ENCODE results near the gene SMIM29. TPM values are rescaled to one million over a fixed set of nuclear protein-coding genes. Genes with fewer than 3 reads are reported as not detected.

Gene SMIM29
- total RNA-seq, 1 experiment from 2014 or later: 12.0 TPM

- Mint-ChIP-seq H3K27ac (ENCODE audit: low read depth, unreplicated experiment) (no peak overlapping the region), H3K27me3 (ENCODE audit: insufficient read depth, unreplicated experiment) (no peaks in the 10 kb centered on the region), H3K4me1 (ENCODE audit: insufficient read depth, unreplicated experiment) (peaks cover 22% of the 10 kb centered on the region), H3K4me3 (ENCODE audit: unreplicated experiment) (peak overlapping the region; percentile 69), H3K36me3 (ENCODE audit: insufficient read depth, unreplicated experiment) (no peaks in the 10 kb centered on the region), H3K9me3 (ENCODE audit: unreplicated experiment) (no peaks in the 10 kb centered on the region)
- intact Hi-C loops (cut with micrococcal nuclease): no loop called here
- DNase-seq (ENCODE audit: unreplicated experiment): peak; percentile 45
- ChIA-PET CTCF (interaction anchor here (0.6 to 1.5 kb wide), 2 partner anchors 12 to 74 kb away, joined by 3 to 5 read pairs; no protein-coding TSS in a partner anchor), POLR2A (interaction anchor here (1.4 to 1.7 kb wide), 2 partner anchors 14 to 154 kb away, joined by 5 to 21 read pairs; no protein-coding TSS in a partner anchor)
- BruUV-seq (replicated peaks): TSS peak; percentile 24
- TF ChIP-seq, protein P1, sequence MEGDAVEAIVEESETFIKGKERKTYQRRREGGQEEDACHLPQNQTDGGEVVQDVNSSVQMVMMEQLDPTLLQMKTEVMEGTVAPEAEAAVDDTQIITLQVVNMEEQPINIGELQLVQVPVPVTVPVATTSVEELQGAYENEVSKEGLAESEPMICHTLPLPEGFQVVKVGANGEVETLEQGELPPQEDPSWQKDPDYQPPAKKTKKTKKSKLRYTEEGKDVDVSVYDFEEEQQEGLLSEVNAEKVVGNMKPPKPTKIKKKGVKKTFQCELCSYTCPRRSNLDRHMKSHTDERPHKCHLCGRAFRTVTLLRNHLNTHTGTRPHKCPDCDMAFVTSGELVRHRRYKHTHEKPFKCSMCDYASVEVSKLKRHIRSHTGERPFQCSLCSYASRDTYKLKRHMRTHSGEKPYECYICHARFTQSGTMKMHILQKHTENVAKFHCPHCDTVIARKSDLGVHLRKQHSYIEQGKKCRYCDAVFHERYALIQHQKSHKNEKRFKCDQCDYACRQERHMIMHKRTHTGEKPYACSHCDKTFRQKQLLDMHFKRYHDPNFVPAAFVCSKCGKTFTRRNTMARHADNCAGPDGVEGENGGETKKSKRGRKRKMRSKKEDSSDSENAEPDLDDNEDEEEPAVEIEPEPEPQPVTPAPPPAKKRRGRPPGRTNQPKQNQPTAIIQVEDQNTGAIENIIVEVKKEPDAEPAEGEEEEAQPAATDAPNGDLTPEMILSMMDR (IDR thresholded peaks at IDR 0.05; ENCODE audit: unreplicated experiment): no peak
These were observed 10.9 kb downstream of the SMIM29 start for GRCh38 chr6:34237722-34238584.

DNA sequence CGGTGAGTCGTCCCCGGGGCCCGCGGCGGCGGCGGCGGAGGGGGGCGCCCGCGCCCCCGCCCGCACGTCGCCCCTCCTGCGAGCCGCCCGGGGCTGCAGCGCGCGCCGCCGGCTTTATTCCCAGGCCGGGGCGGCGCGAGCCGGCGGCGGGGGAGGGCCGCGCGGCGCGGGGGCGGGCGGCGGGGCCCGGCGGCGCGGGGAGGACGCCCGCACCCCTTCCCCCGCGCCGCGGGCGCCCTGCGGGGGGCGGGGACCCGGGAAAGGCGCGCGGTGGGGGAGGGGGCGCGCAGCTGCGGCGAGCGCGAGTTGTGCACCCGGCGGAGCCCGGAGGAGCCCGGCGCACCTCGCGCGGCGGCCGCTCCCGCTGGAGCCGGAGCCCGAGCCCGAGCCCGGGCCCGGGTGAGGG lies 11.5 kb downstream of the SMIM29 start:
- TF ChIP-seq, protein P1 (IDR thresholded peaks at IDR 0.05; ENCODE audit: unreplicated experiment): no peak
- no peak for DNase-seq (ENCODE audit: unreplicated experiment)
- intact Hi-C loops (cut with micrococcal nuclease): no loop called here
- Mint-ChIP-seq H3K27me3 (ENCODE audit: insufficient read depth, unreplicated experiment) (no peaks in the 10 kb centered on the region), H3K4me1 (ENCODE audit: insufficient read depth, unreplicated experiment) (peaks cover 15% of the 10 kb centered on the region), H3K4me3 (ENCODE audit: unreplicated experiment) (peak overlapping the region; percentile 70), H3K36me3 (ENCODE audit: insufficient read depth, unreplicated experiment) (no peaks in the 10 kb centered on the region), H3K9me3 (ENCODE audit: unreplicated experiment) (no peaks in the 10 kb centered on the region), H3K27ac (ENCODE audit: low read depth, unreplicated experiment) (no peak overlapping the region)
- ChIA-PET POLR2A (interaction anchor here (1.0 to 1.7 kb wide), 5 partner anchors 11 to 189 kb away, joined by 3 to 21 read pairs (median 6); partner anchors contain the start of gene RPS10), CTCF (interaction anchor here (0.6 to 1.5 kb wide), 2 partner anchors 12 to 74 kb away, joined by 3 to 5 read pairs; no protein-coding TSS in a partner anchor)
- BruUV-seq (replicated peaks): no TSS peak

DNA sequence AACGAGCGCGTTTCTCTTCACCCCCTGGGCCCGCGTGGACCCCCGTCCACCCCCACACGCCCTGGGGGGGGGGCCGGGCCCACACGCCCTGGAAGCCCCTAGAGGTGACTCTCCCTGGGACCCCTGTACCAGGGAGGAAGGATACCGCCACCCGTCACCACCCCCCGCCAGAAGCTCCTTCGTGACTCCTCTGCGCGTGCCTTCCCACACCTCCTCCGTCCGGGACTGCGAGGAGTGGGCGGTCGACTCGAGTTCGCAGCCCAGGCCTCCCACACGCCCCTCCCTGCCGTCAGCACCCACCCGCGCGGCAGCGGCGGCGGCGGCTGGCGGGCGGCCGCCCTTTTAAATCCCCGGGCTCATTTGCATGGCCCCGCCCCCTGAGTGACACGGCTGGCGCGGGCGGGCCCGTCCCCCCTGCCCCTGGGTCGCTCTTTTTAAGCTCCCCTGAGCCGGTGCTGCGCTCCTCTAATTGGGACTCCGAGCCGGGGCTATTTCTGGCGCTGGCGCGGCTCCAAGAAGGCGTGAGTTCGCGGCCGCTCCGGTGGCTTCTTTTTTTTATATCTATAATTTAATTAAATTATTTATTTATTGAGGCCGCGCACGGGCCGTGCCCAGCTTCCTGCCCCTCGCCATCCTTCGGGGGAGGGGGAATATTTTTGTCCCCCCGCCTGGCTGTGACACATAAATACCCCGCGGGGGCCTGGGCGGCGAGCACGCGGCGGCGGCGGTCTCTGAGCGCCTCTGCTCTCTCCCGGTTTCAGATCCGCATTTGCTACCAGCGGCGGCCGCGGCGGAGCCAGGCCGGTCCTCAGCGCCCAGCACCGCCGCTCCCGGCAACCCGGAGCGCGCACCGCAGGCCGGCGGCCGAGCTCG lies 12.1 kb downstream of the SMIM29 start, which contains the start of gene HMGA1:
TSS of gene HMGA1 (plus strand) at position 431 of the 873 bp plus-strand sequence. CDS start 3,908 bp downstream, outside the sequence.
- POLR2A ChIA-PET: interaction anchor here (0.7 to 1.7 kb wide), 8 partner anchors 11 to 189 kb away, joined by 3 to 21 read pairs (median 4); partner anchors contain the start of genes RPS10 and SMIM29

More for the DNA sequence above, 12.1 kb downstream of the SMIM29 start, which contains the start of gene HMGA1:
- Mint-ChIP-seq H3K4me3 (ENCODE audit: unreplicated experiment) (peak within 1 kb of the TSS; percentile 70), H3K27ac (ENCODE audit: low read depth, unreplicated experiment) (no peak within 1 kb of the TSS), H3K9me3 (ENCODE audit: unreplicated experiment) (no peaks in the 10 kb centered on the region), H3K27me3 (ENCODE audit: insufficient read depth, unreplicated experiment) (no peaks in the 10 kb centered on the region), H3K4me1 (ENCODE audit: insufficient read depth, unreplicated experiment) (peaks cover 12% of the 10 kb centered on the region), H3K36me3 (ENCODE audit: insufficient read depth, unreplicated experiment) (no peaks in the 10 kb centered on the region)
- TF ChIP-seq, protein P1 (IDR thresholded peaks at IDR 0.05; ENCODE audit: unreplicated experiment): no peak
- intact Hi-C loops (cut with micrococcal nuclease): no loop called here
- CTCF ChIA-PET: interaction anchor here (0.6 to 1.5 kb wide), 4 partner anchors 13 to 469 kb away, joined by 3 to 5 read pairs (median 3); no protein-coding TSS in a partner anchor
- DNase-seq (ENCODE audit: unreplicated experiment): peak; percentile 92
- no TSS peak for BruUV-seq (replicated peaks)
